Type B pancreatic cell (in vitro differentiated cells): ENCODE data around the gene MRPS5. TPM values are rescaled to one million over a fixed set of nuclear protein-coding genes. Genes with fewer than 3 reads are reported as not detected.
"Not testable (repeated sequence)": the region's sequence is repeated elsewhere in the genome, so short reads cannot be mapped to it uniquely, and the experiment has no call there.

Source experiments
- DNase-seq: peaks from one replicate; pipeline ENCODE4 v3.0.0; 2021; ENCODE audit warnings: mixed read lengths; ENCODE audit not compliant: unreplicated experiment; ENCODE audit errors: extremely low spot score
- H3K27ac Mint-ChIP-seq: 2 replicates; pipeline ENCODE4 v1.8.0; 2021; ENCODE audit warnings: mild to moderate bottlenecking, mixed read lengths
- H3K27me3 Mint-ChIP-seq: 2 replicates; pipeline ENCODE4 v1.8.0; 2021; ENCODE audit warnings: mixed read lengths
- H3K36me3 Mint-ChIP-seq: 2 replicates; pipeline ENCODE4 v1.8.0; 2021; ENCODE audit warnings: mixed read lengths
- H3K4me1 Mint-ChIP-seq: one replicate; pipeline ENCODE4 v1.8.0; 2021; ENCODE audit warnings: mixed read lengths; ENCODE audit not compliant: unreplicated experiment
- H3K4me3 Mint-ChIP-seq: 2 replicates; pipeline ENCODE4 v1.8.0; 2021; ENCODE audit warnings: mild to moderate bottlenecking, mixed read lengths
- H3K9me3 Mint-ChIP-seq: 2 replicates; pipeline ENCODE4 v1.8.0; 2021; ENCODE audit warnings: mixed read lengths
- CTCF ChIP-seq: fragments of 200-600 bp; sonication (generic); conservative IDR thresholded peaks from 2 replicates; pipeline ENCODE4 v1.5.0; 2021; ENCODE audit warnings: antibody characterized with exemption, mild to moderate bottlenecking
- total RNA-seq: library from RNA; stranded (reverse); gene quantifications from 2 replicates; pipeline ENCODE4 v1.2.1, GENCODE V29; 2021; ENCODE audit warnings: low replicate concordance

Gene MRPS5
- total RNA-seq, 1 donor from 2014 or later: 67.6 TPM

- no peak for DNase-seq
- Mint-ChIP-seq H3K27ac (peak overlapping the region; percentile 1), H3K4me3 (no peak overlapping the region), H3K27me3 (peaks cover 19% of the 10 kb centered on the region), H3K36me3 (peaks cover 13% of the 10 kb centered on the region), H3K4me1 (peaks cover 20% of the 10 kb centered on the region), H3K9me3 (peaks cover 19% of the 10 kb centered on the region)
- TF ChIP-seq CTCF: no peak
Observed at GRCh38 chr2:95038635-95039298, 82.8 kb downstream of the MRPS5 start.

DNA sequence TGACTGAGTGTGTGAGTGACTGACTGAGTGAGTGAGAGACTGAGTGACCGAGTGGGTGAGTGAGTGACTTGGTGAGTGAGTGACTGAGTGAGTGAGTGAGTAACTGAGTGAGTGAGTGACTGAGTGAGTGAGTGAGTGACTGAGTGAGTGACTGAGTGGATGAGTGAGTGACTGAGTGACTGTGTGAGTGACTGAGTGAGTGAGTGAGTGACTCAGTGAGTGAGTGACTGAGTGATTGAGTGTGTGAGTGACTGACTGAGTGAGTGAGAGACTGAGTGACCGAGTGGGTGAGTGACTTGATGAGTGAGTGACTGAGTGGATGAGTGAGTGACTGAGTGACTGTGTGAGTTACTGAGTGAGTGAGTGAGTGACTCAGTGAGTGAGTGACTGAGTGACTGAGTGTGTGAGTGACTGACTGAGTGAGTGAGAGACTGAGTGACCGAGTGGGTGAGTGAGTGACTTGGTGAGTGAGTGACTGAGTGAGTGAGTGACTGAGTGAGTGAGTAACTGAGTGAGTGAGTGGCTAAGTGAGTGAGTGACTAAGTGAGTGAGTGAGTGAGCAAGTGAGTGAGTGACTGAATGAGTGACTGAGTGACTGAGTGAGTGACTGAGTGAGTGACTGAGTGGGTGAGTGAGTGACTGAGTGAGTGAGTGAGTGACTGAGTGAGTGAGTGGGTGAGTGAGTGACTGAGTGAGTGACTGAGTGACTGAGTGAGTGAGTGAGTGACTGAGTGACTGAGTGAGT is 83.6 kb downstream of the MRPS5 start:
- H3K27me3 Mint-ChIP-seq: peaks cover 14% of the 10 kb centered on the region
- H3K27ac Mint-ChIP-seq, H3K4me3 Mint-ChIP-seq, DNase-seq: not testable (repeated sequence)
- H3K36me3 Mint-ChIP-seq: peaks cover 13% of the 10 kb centered on the region
- H3K4me1 Mint-ChIP-seq: peaks cover 20% of the 10 kb centered on the region
- H3K9me3 Mint-ChIP-seq: peaks cover 19% of the 10 kb centered on the region

GRCh38 chr2:95037384-95037839 is 84.2 kb downstream of the MRPS5 start:
- H3K27me3 Mint-ChIP-seq: peaks cover 13% of the 10 kb centered on the region
- peak overlapping the region; percentile 44 for H3K4me3 Mint-ChIP-seq
- peaks cover 13% of the 10 kb centered on the region for H3K36me3 Mint-ChIP-seq
- peak overlapping the region; percentile 47 for H3K27ac Mint-ChIP-seq
- H3K9me3 Mint-ChIP-seq: peaks cover 19% of the 10 kb centered on the region
- no peak for TF ChIP-seq CTCF
- DNase-seq: no peak
- H3K4me1 Mint-ChIP-seq: peaks cover 20% of the 10 kb centered on the region

- Mint-ChIP-seq H3K9me3 (peaks cover 19% of the 10 kb centered on the region), H3K27ac (peak overlapping the region; percentile 47), H3K36me3 (peaks cover 13% of the 10 kb centered on the region), H3K27me3 (peaks cover 12% of the 10 kb centered on the region), H3K4me3 (peak overlapping the region; percentile 44), H3K4me1 (peaks cover 20% of the 10 kb centered on the region)
- TF ChIP-seq CTCF: no peak
- DNase-seq: no peak
Observed at GRCh38 chr2:95036596-95037383, 84.8 kb downstream of the MRPS5 start.

Other genes starting within 250 kb of the MRPS5 start
- gene MAL, start 96.1 kb downstream of the MRPS5 start, total RNA-seq: 205 and 250 TPM in 2 replicates
- gene ZNF514, start 38.0 kb upstream of the MRPS5 start, total RNA-seq: 21.1 and 26.1 TPM in 2 replicates
- gene ZNF2, start 44.0 kb upstream of the MRPS5 start, total RNA-seq: 4.2 and 6.2 TPM in 2 replicates
- gene ZNF892, start 85.7 kb upstream of the MRPS5 start, total RNA-seq: 7.2 and 14.0 TPM in 2 replicates
- gene PROM2, start 152.6 kb upstream of the MRPS5 start, total RNA-seq: 18.5 and 31.5 TPM in 2 replicates
- 5.1 and 5.3 TPM in 2 replicates for gene KCNIP3, start 175.5 kb upstream of the MRPS5 start, total RNA-seq